NB4 (cell line): ENCODE data around the gene DDX41.

Experiments used
- CTCF ChIP-seq: IDR thresholded peaks from one replicate; pipeline ENCODE4 v1.5.1; 2012; ENCODE audit warnings: low read depth, low read length
- MAX ChIP-seq: IDR thresholded peaks from 2 replicates; pipeline ENCODE4 v1.6.1; 2011; ENCODE audit warnings: low read depth, low read length
- POLR2A ChIP-seq: IDR thresholded peaks from 2 replicates; pipeline ENCODE4 v1.6.1; 2011; ENCODE audit warnings: mild to moderate bottlenecking; ENCODE audit not compliant: insufficient read length; ENCODE audit errors: extremely low read depth

GRCh38 chr5:177526791-177527190 is 10.0 kb upstream of the DDX41 start:
- TF ChIP-seq POLR2A (no peak), CTCF (no peak), MAX (no peak)
